K562 (cell line): ENCODE data around the gene KAZN.

Source experiments
- ATF3 ChIP-seq, 2 experiments: fragments of 450-650 bp in 1 of 2; sonication (generic) in 1 of 2; formaldehyde crosslinking in 1 of 2; IDR thresholded peaks in 1 of 2; conservative IDR thresholded peaks in 1 of 2; 2 replicates each; pipeline versions ENCODE4 v1.6.1 to v1.8.1; 2016 to 2023; ENCODE audit warnings: mild to moderate bottlenecking in 2 of 2, moderate library complexity in 2 of 2, inconsistent platforms in 1 of 2, missing genetic modification reagents in 1 of 2
- GABPA ChIP-seq: fragments of 200-800 bp; sonication (Bioruptor generic); conservative IDR thresholded peaks from 2 replicates; pipeline ENCODE4 v1.6.1; 2016; ENCODE audit warnings: low read depth, missing genetic modification characterization, missing compliant biosample characterization
- JUND ChIP-seq, 2 experiments: IDR thresholded peaks; 2 replicates in 1 of 2; 3 replicates in 1 of 2; pipeline ENCODE4 v1.6.1; 2011; ENCODE audit warnings: borderline replicate concordance in 2 of 2, low read depth in 2 of 2, low read length in 2 of 2, improper control_type of control experiment in 1 of 2, missing biosample characterization in 1 of 2, missing genetic modification characterization in 1 of 2, missing genetic modification reagents in 1 of 2
- PURB ChIP-seq: sonication (generic); formaldehyde crosslinking; IDR thresholded peaks from 2 replicates; pipeline ENCODE4 v1.9.0; 2021; ENCODE audit warnings: low read depth, mild to moderate bottlenecking, missing genetic modification reagents
- ZNF263 ChIP-seq: sonication (generic); formaldehyde crosslinking; IDR thresholded peaks from 2 replicates; pipeline ENCODE4 v1.8.0; 2022; ENCODE audit warnings: mild to moderate bottlenecking, missing genetic modification reagents, borderline replicate concordance
- ZZZ3 ChIP-seq: fragments of 450-650 bp; IDR thresholded peaks from 2 replicates; pipeline ENCODE4 v1.6.1; 2016; ENCODE audit warnings: antibody characterized with exemption, mild to moderate bottlenecking, moderate library complexity

GRCh38 chr1:14724678-14725077 lies 126.2 kb downstream of the KAZN start:
- TF ChIP-seq JUND (IDR thresholded peaks at IDR 0.05; ENCODE audit: borderline replicate concordance, low read depth, low read length) (no peak), JUND (tag; IDR thresholded peaks at IDR 0.05; ENCODE audit: borderline replicate concordance, low read depth, low read length) (no peak), ZZZ3 (no peak), ZNF263 (CRISPR knock-in tag) (no peak), ATF3 (IDR thresholded peaks at IDR 0.05) (no peak), ATF3 (CRISPR knock-in tag; conservative IDR thresholded peaks at IDR 0.05) (no peak), GABPA (tag) (no peak), PURB (CRISPR knock-in tag) (no peak)
